Subcutaneous adipose tissue (tissue), 4 donors: ENCODE data around the gene BET1L. TPM values are rescaled to one million over a fixed set of nuclear protein-coding genes. Genes with fewer than 3 reads are reported as not detected.

Source experiments
- CTCF ChIP-seq: fragments of 450-650 bp; IDR thresholded peaks from one replicate; pipeline ENCODE4 v1.5.1; 2016; ENCODE audit warnings: low read depth, mild to moderate bottlenecking, control low read depth, antibody characterized with exemption, moderate library complexity
- total RNA-seq, 4 donors: library from RNA; depleted of rRNA; stranded (reverse); fragments of >200 nt; gene quantifications; one replicate each; pipeline ENCODE4 v1.1.0, GENCODE V29; 2016

The BET1L gene
- total RNA-seq, 4 donors from 2014 or later = 18.6 to 26.9 (median 23.2) TPM

DNA sequence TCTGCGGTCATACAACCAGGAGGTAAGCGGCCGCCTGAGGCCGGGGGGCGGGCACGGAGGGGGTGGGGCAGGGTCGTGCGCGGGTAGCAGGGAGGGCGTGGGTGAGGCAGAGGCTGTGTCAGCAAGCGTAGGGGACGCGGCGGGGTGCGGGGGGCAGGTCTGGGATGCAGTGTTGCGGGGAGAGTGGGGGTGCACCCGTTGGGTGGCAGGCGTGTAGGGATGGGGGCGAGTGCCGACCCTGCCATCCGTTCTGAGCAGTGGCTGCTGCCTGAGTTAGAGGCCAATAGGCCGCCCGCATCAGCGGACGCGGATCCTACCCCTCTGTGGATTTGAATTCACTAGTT, 1.7 kb upstream of the BET1L start:
- no peak for TF ChIP-seq CTCF

DNA sequence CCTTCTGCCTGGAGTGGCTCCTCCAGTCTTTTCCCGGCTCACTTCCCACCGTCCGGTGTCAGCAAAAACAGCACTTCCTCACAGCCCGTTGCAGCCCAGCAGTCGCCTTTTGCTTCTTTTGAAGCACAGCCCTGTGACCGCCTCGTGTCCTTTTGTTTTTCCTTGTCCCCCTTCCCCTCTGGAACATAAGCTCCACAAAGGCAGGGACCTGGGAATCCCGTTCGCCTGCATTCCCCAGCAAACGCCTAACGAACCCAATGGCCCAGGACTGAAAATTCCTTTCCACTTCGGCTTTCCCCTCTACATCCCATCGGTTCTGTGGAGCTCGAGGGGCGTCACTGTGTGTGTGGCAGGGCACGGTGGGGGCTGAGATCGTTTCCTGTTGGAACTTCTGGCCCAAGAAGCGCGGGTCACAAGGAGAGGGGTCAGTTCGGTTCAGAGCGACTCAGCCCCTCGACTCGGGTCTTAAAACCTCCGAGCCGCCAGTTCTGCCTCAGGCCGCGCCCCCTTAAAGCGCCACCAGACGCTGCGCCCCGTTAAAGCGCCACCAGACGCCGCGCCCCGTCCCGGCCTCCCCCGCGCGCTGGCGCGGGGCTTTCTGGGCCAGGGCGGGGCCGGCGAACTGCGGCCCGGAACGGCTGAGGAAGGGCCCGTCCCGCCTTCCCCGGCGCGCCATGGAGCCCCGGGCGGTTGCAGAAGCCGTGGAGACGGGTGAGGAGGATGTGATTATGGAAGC, 1.1 kb upstream of the BET1L start:
- TF ChIP-seq CTCF = no peak

- TF ChIP-seq CTCF = no peak
Observed at GRCh38 chr11:207863-208180, 623 bp upstream of the BET1L start.

DNA sequence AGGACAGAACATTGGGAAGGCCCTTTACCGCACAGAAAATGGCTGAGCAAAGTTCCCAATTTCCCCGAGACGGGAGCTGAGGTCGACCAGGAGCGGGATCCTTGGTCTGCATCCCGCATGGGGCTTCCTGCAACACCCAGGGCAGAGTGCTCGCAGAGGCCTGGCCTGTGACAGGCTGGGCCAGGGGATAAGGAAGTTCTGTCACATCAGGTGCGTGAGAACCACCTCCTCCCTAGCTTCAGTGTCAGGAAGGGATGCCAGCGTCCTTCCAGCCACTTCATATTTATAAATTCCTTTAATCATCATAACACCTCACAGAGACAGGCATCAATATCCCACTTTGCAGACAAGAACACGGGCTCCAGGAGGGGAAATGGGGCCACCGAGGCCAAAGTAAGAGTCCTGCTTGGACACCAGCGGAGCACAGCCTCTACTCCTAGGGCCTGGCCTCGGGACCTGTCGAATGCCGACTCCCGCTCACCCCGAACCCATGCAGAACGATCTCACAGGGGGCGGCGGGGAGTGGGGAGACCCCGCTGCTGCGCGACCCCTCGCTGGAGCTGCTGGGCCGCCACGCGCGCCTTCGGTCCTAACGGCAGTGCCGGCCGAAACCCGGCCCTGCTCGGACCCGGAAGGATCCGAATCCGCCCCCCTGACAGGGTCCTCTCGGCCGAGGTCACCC, 532 bp downstream of the BET1L start:
- TF ChIP-seq CTCF = no peak

DNA sequence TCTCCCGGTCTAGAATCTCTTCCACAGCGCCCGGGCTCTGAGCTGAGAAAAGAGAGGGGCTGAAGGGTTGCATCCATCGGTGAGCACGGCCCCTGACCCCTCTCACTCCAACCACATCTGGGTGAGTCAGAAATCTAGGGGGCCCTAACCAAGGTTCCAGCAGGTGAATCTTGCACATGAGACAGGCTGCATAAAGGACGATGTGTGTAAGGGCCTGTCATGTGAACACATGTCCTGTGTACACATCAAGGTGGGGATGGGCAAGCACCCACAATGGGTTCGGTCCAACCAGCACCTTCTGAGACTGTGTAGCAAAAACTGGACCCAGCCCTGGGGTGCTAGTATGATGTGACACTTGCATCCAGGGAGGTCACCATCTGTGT, 1.2 kb downstream of the BET1L start:
- no peak for TF ChIP-seq CTCF

DNA sequence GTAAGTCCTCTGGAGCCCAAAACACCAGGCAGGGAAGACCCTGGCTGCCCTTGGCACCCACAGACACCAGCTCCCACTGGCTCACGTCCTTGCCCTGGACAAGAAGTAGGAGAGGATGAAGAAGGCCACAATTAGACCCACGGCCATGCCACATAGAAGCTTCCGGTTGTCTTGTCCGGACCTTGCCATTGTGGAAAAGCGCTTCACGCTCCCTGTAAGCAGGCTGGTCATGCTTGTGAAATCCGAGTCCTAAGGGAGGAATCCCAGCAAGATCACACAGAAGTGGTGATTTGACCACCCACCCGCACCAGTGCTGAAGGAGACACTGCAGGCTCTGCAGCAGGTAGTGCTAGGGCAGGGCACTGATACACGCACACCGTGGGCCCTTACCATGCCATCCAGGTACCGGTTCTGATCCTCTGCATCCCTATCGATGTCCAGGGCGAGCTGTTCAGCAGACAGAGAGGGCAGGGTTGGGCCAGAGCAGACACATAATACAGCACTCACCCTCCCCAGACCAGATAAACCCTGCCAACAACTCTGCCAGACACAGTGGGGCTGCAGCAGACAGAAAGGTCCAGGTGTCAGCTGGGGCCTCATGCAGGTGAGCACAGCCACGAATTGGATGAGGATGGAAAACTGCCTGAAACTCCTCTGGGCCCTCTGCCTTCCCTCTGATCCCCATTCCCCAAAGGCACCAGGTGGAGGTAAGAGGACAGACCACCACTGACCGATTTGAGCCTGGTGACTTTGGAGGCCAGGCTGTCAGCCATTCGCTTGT, 1.8 kb downstream of the BET1L start:
- no peak for TF ChIP-seq CTCF

DNA sequence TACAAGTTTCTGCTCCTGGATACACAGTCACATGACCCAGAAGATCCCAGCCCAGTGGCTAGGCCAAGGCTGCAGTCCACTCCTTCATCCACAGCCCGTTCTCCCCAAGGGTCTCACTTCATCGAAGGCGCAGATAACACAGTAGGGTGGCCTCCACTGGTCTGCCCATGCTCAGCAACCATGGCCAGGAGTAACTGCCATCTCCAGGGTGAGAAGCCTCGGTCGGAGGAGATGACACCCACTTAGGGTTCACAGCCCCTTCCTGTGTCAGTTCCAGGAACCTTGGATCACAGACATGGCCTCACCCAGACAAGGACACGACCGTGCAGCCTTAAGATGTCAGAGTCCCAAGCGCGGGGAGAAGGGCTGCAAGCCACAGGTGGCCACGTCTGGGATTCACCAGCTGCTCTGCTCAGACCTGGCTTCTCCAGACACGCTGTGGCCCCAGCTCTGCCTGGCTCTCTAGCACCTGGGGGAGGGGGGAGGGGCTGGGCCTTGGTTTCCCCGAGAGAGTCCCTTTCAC, 2.6 kb downstream of the BET1L start:
- no peak for TF ChIP-seq CTCF
